ENCODE results near the gene GJA1.
"Not testable (repeated sequence)": the region's sequence is repeated elsewhere in the genome, so short reads cannot be mapped to it uniquely, and the experiment has no call there.

The GJA1 gene

DNA sequence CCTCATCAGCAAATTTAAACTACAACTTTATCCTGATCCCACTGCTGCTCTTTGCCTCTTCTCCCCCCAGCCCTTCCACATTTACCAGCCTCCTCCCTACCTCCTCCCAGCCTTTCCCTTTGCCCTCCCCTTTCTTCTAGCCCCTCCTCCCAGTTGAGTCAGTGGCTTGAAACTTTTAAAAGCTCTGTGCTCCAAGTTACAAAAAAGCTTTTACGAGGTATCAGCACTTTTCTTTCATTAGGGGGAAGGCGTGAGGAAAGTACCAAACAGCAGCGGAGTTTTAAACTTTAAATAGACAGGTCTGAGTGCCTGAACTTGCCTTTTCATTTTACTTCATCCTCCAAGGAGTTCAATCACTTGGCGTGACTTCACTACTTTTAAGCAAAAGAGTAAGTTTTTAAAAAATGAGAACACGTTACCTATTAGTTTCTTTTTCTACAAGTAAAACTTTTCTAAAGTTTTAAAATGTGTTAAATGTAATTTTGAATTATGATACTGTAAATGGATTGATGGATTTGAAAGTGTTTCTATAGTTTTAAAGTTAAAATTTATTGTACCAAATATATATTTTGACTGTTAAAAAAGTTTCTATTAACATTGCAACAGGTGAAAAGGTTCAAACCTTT lies at the start of gene GJA1:
GJA1 (plus strand) TSS at position 203 of the 626 bp plus-strand sequence. CDS start 11,202 bp downstream, outside the sequence.
- no peak for DNase-seq

DNA sequence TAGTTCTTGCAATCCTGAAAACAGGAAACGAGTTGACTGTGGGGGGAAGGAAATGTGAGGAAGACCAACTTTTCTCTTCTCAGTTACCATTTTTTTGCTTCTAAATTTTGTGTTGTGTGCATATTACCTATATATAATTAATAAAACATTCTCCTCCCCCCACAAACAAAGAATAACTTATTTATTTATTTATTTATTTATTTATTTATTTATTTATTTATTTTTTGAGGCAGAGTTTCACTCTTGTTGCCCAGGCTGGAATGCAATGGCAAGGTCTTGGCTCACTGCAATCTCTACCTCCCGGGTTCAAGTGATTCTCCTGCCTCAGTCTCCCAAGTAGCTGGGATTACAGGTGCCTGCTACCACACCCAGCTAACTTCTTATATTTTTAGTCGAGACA lies 48.9 kb upstream of the GJA1 start:
- DNase-seq, result not testable (repeated sequence)

DNA sequence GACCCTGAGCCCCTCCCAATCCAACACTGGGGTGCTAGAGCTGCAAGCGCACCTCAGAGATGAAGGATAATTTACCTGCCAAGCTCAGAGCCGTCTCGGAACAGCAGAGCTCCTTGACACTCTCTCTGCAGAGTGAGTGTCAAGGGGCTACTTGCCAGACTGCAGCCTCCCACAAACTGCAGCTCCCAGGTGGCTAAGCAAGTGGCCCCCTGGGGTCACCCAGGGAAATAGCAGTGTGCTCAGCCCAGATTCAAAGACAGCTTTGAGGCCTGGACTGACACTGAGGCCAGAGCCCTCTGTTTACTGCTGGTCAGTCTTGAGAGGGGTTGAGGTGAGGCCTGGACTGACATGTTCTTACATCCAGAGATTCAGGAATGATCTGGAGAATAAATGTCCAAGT lies 46.0 kb upstream of the GJA1 start:
- DNase-seq, result no peak

DNA sequence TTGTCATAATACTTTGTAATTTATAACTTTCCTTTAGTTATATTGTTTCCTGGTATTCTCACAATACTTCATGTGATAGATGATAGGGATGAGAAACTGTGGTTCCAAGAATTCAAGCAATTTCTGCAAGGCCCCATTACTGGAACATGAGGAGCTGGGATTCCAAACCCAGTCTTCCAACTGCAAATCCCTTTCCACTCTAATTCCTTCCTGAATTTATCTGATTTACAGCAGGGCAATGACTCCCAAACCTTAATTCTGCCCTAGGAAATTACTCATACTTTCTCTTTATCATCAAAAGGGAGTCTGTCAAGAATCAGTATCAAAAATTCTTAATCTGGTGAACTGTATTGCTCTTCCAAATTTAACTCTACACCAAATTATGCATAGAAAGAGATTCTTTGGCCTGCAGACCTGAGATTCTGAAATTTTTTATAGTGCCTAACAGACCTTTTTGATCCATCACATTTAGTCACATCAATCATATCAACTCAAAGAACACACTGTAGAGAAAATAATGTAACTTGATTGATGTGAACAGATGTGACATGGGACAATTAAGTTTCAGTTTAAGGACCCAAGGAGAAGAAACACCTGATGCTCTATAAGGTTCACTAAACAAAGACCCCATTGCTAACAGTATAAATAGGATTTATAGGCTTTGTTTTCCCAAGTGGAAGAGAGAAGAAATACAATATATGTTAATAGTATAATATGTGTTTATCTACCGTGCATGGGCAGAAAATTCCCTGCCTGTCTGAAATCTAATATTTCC lies 41.5 kb upstream of the GJA1 start:
- no peak for DNase-seq

- DNase-seq, result no peak
Measured at GRCh38 chr6:121395736-121396135, 39.7 kb upstream of the GJA1 start.

- DNase-seq, result not testable (repeated sequence)
Measured at GRCh38 chr6:121397188-121397587, 38.3 kb upstream of the GJA1 start.

GRCh38 chr6:121398127-121398526 lies 37.3 kb upstream of the GJA1 start:
- no peak for DNase-seq

DNA sequence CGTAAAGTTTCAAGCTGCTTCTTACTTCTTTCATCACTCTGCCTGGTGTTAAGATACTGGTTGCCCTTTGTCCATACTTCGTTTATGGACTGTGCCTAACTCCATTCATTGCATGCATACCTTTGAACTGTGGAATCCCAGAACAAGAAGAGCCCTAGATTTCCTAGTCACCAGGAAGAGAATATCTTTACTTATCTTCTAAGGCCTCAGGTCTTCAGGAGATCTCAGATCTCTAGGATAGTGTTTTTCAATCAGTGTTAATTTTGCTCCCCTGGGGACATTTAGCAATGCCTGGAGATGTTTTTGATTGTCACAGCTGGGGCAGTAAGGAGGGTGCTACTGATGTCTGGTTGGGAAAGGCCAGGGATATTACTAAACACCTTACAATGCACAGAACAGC lies 35.5 kb upstream of the GJA1 start:
- DNase-seq, result no peak

- no peak for DNase-seq
Measured at GRCh38 chr6:121403964-121404363, 31.5 kb upstream of the GJA1 start.

- DNase-seq, result no peak
Measured at GRCh38 chr6:121405306-121405705, 30.1 kb upstream of the GJA1 start.

DNA sequence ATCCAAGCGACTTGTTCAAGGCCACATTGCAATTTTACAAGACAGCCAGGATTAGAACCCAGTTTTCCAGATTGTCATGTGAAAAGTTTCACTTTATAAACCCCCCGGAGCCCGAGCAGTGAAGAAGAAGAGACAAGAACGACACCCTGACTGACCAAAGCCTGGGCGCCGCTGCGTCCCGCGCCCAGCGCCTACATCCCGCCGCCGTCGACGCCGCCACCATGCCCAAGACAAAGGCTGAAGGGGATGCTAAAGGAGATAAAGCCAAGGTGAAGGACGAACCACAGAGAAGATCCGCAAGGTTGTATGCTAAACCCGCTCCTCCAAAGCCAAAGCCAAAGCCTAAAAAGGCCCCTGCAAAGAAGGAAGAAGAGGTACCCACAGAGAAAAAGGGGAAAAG lies 27.1 kb upstream of the GJA1 start:
- no peak for DNase-seq

GRCh38 chr6:121413879-121414278 lies 21.6 kb upstream of the GJA1 start:
- no peak for DNase-seq

DNA sequence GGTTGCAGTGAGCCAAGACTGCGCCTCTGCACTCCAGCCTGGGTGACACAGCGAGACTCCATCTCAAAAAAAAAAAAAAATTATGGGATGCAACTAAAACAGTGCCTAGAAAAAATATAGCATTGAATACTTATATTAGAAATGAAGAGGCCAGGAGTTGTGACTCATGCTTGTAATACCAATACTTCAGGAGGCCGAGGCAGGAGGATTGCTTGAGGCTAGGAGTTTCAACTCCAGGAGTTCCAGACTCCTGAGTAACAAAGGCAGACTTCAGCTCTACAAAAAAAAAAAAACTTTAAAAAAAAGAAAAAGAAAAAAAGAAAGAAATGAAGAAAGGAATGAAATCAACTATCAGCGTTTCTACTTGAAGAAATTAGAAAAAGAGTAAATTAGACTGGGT lies 17.1 kb upstream of the GJA1 start:
- no peak for DNase-seq

GRCh38 chr6:121426686-121427085 lies 8.8 kb upstream of the GJA1 start:
- DNase-seq, result no peak

GRCh38 chr6:121428872-121429756 lies 6.3 kb upstream of the GJA1 start:
- no peak for DNase-seq

- peak; percentile 1 for DNase-seq
Measured at GRCh38 chr6:121430514-121431460, 4.7 kb upstream of the GJA1 start.

DNA sequence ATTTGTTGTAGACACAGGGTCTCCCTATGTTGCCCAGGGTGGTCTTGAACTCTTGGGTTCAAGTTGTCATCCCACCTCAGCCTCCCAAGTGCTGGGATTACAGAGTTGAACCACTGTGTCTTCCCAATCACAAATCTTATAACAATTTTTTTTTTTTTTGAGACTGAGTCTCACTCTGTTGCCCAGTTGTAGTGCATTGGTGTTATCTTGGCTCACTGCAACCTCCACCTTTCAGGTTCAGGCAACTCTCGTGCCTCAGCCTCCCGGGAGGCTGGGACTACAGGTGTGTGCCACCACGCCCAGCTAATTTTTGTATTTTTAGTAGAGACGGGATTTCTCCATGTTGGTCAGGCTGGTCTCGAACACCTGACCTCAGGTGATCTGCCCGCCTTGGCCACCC lies 3.7 kb upstream of the GJA1 start:
- DNase-seq, result not testable (repeated sequence)

- no peak for DNase-seq
Measured at GRCh38 chr6:121434037-121434770, 1.2 kb upstream of the GJA1 start.

DNA sequence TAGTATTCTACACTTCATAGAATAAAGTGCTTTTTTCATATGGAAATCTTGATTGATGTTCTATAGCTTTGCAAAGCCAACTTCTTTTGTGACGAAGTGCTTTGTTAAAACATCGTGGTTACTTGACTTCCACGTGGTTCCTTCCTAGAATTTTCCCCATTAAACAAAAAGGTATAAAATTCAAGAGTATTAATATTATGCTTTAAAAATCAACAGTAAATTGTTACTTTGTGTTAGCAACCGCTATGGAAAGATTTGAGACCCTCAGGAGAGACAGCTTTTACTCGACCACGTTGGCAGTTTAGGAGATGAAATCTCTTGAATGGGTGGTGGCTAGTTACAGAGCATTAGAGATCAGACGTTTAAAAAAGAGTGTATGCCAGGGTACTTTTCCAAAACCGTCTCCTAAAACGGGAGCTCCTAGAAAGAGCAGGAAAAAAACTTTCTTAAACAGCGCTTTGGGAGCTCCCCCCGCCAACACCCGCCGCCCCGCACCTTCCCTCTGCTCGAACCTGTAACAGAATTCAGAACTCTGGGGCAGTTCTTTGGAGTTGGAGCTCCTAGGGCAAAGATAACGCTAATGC lies 920 bp downstream of the GJA1 start:
- no peak for DNase-seq

DNA sequence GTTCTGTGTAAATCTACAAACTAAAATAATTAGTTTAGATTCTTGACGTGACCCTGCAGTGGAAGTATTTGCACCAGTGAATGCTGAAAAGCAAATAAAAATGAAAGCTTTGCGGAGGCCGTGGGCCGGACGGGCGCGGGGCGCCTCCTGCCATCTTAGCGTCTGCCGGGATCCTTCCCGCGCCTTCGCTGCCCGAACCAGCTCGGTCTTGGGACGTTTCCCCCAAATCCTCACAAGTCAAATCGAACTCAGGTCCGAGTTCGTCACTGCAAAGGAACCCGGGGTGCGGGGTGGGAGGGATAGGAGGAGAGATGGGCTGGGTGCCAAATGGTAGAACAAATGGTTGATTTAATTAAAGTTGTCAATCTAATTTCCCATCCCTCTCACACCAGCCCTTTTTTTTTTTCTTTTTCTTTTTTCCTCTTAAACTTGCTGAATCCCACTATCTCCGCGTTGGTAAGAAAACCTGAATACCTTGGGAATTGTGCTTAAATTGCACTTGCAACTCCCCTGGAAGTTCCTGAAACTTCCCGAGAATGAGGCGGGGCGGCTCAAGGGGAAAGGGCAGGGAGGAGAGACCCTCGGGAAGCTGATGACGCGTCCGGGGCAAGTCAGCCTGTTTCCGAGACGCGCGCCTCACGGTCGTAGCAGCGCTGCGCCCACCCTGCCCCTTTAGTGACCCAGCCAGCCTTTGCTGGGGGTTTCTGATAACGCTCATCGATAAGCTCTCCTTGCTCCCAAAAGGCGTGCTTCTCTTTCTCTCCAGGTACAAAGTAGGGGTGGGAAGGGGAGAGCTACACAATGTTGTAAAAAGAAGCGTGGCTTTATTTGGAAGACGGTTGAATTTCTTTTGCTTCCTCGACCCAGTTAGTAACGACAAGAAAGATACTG lies 1.8 kb downstream of the GJA1 start:
- DNase-seq, result no peak
